Left ventricle myocardium inferior (tissue), 1 donor: ENCODE results near the gene CLDN15. TPM values are rescaled to one million over a fixed set of nuclear protein-coding genes. Genes with fewer than 3 reads are reported as not detected.
"Not testable (repeated sequence)": the region's sequence is repeated elsewhere in the genome, so short reads cannot be mapped to it uniquely, and the experiment has no call there.

ENCODE experiments used
- DNase-seq: peaks from one replicate; pipeline ENCODE4 v3.0.0-alpha.2; 2020
- H3K27ac ChIP-seq: fragments of 200-600 bp; replicated peaks from 2 replicates; pipeline ENCODE4 v1.8.0; 2021
- H3K27me3 ChIP-seq: fragments of 200-600 bp; 2 replicates; pipeline ENCODE4 v1.8.0; 2021; ENCODE audit warnings: low read depth
- H3K36me3 ChIP-seq: fragments of 200-600 bp; 2 replicates; pipeline ENCODE4 v1.8.0; 2021
- H3K4me1 ChIP-seq: fragments of 200-600 bp; 2 replicates; pipeline ENCODE4 v1.8.0; 2021
- H3K4me3 ChIP-seq: fragments of 200-600 bp; 2 replicates; pipeline ENCODE4 v1.8.0; 2021; ENCODE audit warnings: mild to moderate bottlenecking, moderate library complexity
- H3K9me3 ChIP-seq: fragments of 200-600 bp; replicated peaks from 2 replicates; pipeline ENCODE4 v1.8.0; 2021
- CTCF ChIP-seq: fragments of 200-600 bp; IDR thresholded peaks from 2 replicates; pipeline ENCODE4 v1.8.0; 2021; ENCODE audit warnings: antibody characterized with exemption, mild to moderate bottlenecking, borderline replicate concordance
- intact Hi-C: fragments of 100-400 bp; cut with micrococcal nuclease; formaldehyde crosslinking; loops from one replicate; pipeline ENCODE4 v1.11.0; 2022
- total RNA-seq: library from RNA; stranded (reverse); fragmentation: NEBNext Ultra II Directional; extraction: Animal tissue kit (Norgen Biotek cat#: 25700); gene quantifications from one replicate; pipeline ENCODE4 v1.2.1, GENCODE V29; 2021
- donor health status: DM: no; HTN: yes; CAD: no; lungs with severe emphysema.

CLDN15 gene
- total RNA-seq, 1 donor from 2014 or later, result 2.2 TPM

GRCh38 chr7:101258243-101258731 is 20.7 kb upstream of the CLDN15 start:
- no peak for TF ChIP-seq CTCF
- Histone ChIP-seq H3K27me3 (peaks cover 12% of the 10 kb centered on the region), H3K4me3 (no peak overlapping the region), H3K36me3 (no peaks in the 10 kb centered on the region), H3K4me1 (no peaks in the 10 kb centered on the region), H3K9me3 (no peaks in the 10 kb centered on the region), H3K27ac (no peak overlapping the region)
- no peak for DNase-seq
- intact Hi-C loops, result no loop called here

GRCh38 chr7:101255796-101256195 is 18.2 kb upstream of the CLDN15 start:
- intact Hi-C loops, result no loop called here
- Histone ChIP-seq H3K9me3 (no peaks in the 10 kb centered on the region), H3K4me1 (peaks cover 17% of the 10 kb centered on the region), H3K27me3 (peaks cover 4% of the 10 kb centered on the region), H3K4me3 (no peak overlapping the region), H3K36me3 (no peaks in the 10 kb centered on the region), H3K27ac (no peak overlapping the region)
- no peak for TF ChIP-seq CTCF
- DNase-seq, result no peak

- H3K27me3 ChIP-seq, intact Hi-C loops, H3K4me3 ChIP-seq, DNase-seq, H3K9me3 ChIP-seq, H3K27ac ChIP-seq: not testable (repeated sequence)
- H3K36me3 ChIP-seq, result peaks cover 17% of the 10 kb centered on the region
- peaks cover 24% of the 10 kb centered on the region for H3K4me1 ChIP-seq
Measured at GRCh38 chr7:101253199-101253598, 15.6 kb upstream of the CLDN15 start.

GRCh38 chr7:101251871-101252659 is 14.5 kb upstream of the CLDN15 start:
- TF ChIP-seq CTCF, result no peak
- no peaks in the 10 kb centered on the region for H3K9me3 ChIP-seq
- peak overlapping the region; percentile 97 for H3K4me3 ChIP-seq
- DNase-seq, result peak; percentile 99
- peaks cover 24% of the 10 kb centered on the region for H3K4me1 ChIP-seq
- peak overlapping the region; percentile 83 for H3K27ac ChIP-seq
- no peaks in the 10 kb centered on the region for H3K27me3 ChIP-seq
- intact Hi-C loops, result no loop called here
- peaks cover 18% of the 10 kb centered on the region for H3K36me3 ChIP-seq

GRCh38 chr7:101250324-101250723 is 12.7 kb upstream of the CLDN15 start:
- Histone ChIP-seq H3K27me3 (no peaks in the 10 kb centered on the region), H3K9me3 (no peaks in the 10 kb centered on the region), H3K27ac (no peak overlapping the region), H3K4me1 (peaks cover 40% of the 10 kb centered on the region), H3K4me3 (no peak overlapping the region), H3K36me3 (peaks cover 18% of the 10 kb centered on the region)
- TF ChIP-seq CTCF, result no peak
- intact Hi-C loops, result no loop called here
- DNase-seq, result no peak

GRCh38 chr7:101248276-101248675 is 10.7 kb upstream of the CLDN15 start:
- Histone ChIP-seq H3K27ac (no peak overlapping the region), H3K4me1 (peaks cover 59% of the 10 kb centered on the region), H3K27me3 (no peaks in the 10 kb centered on the region), H3K9me3 (no peaks in the 10 kb centered on the region), H3K4me3 (no peak overlapping the region), H3K36me3 (peaks cover 18% of the 10 kb centered on the region)
- intact Hi-C loops, result no loop called here
- no peak for DNase-seq
- no peak for TF ChIP-seq CTCF
